Activated CD8-positive, alpha-beta memory T cell treated with anti-CD3 and anti-CD28 coated beads for 1 hour (primary cell): ENCODE measurements around the gene RNF4.
"Not testable (repeated sequence)": the region's sequence is repeated elsewhere in the genome, so short reads cannot be mapped to it uniquely, and the experiment has no call there.

Source experiments
- DNase-seq, 2 donors: peaks; one replicate each; pipeline ENCODE4 v3.0.0-alpha.2; 2020; ENCODE audit warnings: low read depth in 1 of 2; ENCODE audit errors: extremely low read depth in 1 of 2

The RNF4 gene

DNA sequence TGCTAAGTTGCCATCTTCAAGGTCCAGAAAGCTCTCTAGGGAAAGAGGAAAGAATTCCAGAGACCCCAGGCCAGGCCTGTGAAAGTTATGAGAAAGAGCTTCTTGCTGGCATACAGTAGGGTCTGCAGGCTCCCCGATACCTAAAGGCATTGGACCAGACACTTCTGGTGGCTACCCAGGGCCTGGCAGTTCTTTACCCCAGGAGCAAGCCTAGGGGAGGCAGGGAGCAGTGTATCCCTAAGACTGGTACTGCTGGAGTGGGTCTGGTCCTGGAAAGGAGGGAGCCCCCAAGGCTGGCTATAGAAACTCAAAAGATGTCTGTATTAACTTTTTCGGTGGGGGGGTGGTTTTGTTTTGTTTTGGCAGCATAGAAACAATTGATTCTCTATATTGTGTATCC lies 47.7 kb downstream of the RNF4 start:
- no peak for DNase-seq

DNA sequence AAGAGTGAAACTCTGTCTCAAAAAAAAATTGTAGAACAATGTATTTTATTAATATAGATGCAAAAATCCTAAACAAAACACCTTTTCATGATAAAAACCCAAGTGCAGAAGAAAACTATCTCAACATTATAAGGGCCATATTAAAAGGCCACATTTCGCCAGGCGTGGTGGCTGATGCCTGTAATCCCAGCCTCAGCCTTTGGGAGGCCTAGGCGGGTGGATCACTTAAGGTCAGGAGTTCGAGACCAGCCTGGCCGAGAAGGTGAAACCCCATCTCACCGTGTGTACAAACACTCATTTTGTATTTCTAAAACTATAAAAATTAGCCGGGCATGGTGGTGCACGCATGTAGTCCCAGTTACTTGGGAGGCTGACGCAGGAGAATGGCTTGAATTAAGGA lies 57.7 kb downstream of the RNF4 start:
- no peak for DNase-seq

DNA sequence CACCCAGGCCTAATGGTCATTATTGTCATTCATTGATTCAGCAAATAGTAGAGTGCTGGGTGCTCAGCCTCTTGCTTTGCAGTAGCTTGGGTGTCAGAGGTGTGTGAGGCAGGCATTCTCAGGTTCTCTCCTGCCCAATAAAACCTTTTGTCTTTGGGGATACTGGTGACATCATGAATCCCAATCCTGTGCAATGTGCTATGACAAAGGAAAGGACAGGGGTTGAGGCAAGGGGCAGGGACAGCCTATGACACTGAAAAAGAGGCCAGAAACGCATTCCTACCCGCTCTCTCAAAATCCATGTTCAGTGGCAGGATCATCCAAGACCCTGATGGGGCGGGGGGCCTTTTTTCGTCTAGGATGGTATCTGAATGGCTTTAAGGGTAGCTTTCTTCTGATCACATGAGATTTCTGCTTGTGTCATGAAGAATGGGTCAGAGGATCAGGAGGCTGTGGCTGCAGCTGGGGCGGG lies 66.0 kb downstream of the RNF4 start:
- no peak for DNase-seq

DNA sequence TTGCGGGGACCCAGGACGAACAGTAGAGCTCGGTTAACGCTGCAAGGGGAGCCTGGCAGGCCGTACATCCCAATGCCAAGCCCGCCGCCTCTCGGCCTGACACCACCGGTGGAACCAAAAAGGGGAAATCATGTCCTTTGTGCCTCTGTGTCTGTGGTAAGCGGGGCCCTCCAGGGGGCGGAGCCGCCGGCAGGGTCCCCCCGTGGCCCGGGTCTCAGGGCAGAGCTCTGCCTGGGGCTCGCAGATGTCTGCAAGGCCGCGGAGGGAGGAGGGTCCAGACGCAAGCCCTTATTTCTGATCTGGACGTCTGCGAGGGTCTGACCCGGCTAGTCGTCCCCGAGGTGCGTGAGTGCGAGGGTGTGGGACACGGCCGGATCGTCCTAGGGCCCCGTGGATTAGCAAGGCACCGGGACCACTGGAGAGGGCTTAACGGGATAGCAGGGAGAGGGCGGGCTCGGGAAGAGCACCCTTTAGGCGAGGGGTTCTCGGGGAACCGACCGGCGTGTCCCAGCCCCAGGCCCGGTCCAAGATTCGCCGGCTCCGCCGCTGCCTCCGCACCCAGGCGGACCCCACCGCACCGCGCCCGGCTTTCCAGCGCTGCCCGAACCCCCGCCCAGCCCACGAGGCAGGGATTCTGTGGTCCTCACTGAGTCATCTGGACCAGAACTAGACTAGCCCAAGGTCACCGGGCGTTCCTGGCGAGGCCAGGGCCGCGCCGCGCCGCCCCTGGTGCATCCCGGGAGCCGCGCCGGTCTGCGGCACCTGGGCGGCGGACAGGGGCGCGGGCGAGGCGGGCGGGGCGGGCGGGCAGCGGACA lies 66.7 kb downstream of the RNF4 start:
- peak in 1 of 2 donors; percentile 32 for DNase-seq

DNA sequence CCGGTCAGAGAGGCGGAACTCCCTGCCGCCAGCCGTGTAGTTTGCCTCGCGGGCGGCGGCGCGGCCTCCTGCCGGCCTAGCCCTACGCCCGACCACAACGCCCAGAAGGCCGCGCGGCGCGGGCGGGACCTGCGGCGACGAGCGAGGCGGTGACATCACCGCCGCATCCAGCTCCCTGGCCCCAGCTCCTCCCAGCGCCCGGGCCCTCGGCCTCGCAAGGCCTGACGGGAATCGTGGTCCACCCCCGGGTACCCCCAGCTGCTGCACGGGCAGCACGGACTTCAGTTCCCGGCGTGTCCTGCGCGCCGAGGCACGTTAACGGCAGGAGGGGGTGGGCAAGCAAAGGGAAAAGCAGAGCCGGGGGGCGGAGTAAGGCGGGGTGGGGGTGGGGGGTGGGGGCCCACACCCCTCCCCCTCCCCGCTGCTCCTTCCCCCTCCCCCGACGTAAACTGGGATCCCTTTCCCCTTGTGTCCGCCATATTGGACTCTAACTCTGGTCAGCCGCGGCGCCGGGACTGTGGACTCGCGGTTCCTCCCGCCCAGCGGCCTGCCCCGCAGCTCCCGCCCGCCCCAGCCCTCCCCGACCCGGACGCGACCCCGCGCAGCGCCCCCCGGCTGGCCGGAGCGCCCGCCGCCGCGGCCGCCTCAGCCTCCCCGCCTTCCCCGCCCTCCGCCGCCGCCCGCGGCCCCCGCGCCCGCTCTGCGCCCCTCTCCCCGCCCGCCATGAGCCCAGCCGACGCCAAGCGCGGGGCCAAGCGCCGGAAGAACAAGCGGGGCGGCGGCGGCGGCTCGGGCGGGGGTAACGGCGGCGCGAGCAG lies 67.5 kb downstream of the RNF4 start, which contains the start of gene FAM193A:
TSS of gene FAM193A (plus strand) at position 455 of the 818 bp plus-strand sequence. CDS start at position 724, 269 bp downstream.
- DNase-seq: peak; percentile 95 to 97

DNA sequence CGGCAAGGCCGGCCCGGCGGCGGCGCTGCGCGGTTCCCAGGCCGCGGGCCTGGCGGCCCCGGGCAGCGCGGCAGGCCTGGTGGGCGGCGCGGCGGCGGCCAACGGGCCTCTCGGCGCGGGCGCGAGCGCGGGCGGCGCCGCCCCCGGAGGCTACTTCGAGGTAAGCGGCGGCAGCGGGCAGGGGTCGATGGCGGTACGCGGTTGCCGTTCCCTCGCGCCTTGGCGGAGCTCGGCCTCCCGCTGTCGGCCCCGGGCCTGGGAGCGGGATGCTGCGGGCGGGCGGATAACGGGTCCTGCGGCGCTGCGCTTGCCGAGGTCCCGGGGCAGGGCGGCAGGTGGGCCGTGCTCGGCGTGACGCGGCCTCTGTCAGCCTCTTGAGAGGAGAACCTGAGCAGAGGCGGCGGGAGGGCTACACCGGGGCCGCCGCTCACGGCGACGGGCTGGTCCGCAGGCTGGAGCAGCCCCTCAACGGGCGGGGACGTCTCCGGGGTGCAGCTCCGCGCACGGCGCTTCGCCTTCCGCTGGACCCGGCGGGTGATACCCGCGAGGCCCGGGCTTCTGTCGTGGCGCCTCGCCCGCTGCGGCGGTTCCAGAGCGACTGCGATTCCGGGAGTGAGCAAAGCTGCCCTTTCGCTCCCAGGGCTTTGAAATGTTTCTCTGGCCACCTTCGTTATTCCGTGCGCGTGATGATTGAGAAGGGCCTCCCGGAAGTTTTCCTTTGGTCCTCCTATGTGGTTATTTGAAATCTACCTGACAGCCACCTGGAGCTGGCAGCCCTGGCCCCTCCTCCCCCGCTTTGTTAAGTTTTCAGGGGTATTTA lies 68.3 kb downstream of the RNF4 start:
- peak in 1 of 2 donors; percentile 34 for DNase-seq

DNA sequence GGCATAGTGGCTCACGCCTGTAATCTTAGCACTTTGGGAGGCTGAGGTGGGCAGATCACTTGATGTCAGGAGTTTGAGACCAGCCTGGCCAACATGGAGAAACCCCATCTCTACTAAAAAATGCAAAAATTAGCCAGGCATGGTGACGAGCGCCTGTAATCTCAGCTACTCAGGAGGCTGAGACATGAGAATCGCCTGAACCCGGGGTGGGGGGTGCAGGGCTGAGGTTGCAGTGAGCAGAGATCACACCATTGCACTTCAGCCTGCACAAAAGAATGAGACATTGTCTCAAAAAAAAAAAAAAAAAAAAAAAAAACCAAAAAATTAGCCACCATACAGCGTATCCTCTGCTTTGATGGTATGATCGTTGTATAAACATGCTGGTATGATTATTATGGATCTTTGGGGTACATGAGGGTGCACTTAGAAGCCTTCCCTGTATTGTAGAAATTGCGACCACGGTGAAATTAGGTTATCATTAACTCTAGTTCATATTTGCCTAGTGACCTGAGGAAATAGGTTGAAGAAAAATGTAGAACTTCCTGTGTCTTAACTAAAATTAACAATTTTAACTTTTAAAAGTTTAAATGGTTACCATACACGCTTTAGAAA lies 74.8 kb downstream of the RNF4 start:
- not testable (repeated sequence) for DNase-seq

DNA sequence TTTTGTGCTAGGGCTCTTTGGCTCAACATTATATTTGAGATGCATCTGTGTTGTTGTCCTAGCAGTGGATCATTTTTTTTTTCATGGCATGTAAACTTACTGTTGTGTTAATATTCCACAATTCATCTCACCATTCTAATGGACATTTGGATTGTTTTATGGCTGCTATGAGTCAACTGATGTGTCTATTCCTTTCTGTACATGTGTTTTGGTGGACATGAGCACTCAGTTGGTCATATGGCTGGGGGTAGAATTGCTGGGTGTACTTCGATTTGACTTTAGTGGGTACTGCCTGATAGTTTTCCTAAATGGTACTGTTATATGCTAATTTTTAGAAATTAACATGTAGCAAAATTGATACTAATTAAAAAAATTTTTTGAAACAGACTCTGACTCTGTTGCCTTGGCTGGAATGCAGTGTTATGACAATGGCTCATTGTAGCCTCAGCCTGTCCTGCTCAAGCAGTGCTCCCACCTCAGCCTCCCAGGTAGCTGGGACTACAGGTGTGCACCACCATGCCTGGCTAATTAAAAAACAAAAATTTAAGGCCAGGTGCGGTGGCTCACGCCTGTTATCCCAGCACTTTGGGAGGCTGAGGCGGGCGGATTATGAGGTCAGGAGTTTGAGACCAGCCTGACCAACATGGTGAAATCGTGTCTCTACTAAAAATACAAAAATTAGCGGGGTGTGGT lies 76.6 kb downstream of the RNF4 start:
- no peak for DNase-seq

DNA sequence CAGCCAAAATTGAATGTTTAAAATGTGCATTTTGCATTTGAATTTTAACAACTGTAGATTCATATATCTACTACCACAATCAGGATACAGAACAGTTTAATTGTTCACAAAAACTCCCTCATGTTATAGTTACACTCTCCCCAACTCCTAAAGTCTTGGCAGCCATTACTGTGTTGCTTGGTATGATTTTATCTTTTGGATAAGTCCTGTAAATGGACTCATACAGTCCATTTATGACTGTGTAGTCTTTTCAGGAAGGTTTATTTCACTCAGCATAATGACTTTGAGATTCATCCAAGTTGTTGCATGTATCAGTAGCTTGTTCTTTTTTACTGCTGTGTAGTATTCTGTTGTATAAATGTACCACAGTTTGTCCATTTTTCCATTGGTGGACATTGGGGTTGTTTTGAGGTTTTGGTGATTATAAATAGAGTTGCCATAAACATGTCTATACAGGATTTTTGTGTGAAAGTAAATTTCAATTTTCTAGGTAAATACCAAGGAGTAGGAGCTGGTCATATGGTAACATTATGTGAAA lies 77.4 kb downstream of the RNF4 start:
- no peak for DNase-seq

DNA sequence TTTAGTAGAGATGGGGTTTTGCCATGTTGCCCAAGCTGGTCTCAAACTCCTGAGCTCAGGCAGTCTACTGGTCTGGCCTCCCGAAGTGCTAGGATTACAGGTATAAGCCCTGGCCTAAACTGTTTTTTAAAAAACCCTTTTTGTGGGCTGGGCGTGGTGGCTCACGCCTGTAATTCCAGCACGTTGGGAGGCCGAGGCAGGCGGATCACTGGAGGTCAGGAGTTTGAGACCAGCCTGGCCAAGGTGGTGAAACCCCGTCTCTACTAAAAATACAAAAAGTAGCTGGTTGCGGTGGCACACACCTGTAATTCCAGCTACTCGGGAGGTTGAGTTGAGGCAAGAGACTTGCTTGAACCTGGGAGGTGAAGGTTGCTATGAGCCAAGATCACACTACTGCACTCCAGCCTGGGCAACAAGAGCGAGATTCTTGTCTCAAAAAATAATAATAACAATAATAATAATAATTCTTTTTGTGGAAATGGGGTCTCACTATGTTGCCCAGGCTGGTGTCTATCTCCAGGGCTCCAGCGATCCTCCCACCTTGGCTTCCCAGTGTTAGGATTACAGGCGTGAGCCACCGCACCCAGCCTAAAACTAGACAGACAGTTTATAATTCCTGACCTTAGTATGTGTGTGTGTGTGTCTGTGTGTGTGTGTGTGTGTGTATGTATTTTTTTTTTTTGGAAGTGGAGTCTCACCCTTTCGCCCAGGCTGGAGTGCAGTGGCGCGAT lies 78.2 kb downstream of the RNF4 start:
- not testable (repeated sequence) for DNase-seq

DNA sequence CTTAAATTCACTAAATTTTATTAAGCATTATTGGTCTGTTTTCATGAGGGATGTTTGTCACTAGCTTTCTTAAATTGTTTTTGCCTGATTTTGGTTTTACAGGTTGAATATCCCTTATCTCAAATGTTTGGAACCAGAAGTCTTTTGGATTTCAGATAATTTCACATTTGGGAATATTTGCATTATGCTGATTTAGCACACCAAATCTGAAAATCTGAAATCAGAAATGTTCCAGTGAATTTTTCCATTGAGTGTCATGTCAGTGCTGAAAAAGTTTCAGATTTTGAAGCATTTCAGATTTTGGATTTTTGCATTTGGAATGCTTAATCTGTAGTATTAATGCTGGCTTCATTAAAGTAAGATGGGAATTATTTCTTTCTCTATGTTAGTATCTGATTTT lies 82.2 kb downstream of the RNF4 start:
- no peak for DNase-seq

DNA sequence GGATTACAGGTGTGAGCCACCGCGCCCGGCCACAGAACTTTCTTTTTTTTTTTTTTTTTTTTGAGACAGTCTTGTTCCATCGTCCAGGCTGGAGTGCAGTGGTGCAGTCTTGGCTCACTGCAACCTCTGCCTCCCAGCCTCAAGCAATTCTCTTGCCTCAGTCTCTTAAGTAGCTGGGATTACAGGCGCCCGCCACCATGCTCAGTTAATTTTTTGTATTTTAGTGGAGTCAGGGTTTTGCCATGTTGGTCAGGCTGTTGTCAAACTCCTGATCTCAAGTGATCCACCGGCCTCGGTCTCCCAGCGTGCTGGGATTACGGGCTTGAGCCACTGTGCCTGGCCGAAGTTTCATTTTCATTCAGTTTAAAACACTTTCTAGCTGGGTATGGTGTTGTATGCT lies 83.9 kb downstream of the RNF4 start:
- DNase-seq: no peak

DNA sequence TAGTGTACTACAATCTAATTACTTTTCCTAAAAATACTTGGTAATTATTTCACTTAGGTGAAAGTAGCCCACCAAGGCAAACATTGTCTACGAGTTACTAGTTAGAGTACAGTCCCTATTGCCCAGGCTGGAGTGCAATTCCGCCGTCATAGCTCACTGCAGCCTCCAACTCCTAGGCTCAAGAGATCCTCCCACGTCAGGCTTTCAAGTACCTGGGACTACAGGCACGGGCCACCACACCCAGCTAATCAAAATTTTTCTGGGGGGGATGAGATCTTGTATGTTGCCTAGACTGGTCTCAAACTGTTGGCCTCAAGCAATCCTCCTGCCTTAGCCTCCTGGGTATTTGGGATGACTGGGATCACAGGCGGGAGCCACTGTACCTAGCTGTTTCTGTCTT lies 89.4 kb downstream of the RNF4 start:
- DNase-seq: no peak

DNA sequence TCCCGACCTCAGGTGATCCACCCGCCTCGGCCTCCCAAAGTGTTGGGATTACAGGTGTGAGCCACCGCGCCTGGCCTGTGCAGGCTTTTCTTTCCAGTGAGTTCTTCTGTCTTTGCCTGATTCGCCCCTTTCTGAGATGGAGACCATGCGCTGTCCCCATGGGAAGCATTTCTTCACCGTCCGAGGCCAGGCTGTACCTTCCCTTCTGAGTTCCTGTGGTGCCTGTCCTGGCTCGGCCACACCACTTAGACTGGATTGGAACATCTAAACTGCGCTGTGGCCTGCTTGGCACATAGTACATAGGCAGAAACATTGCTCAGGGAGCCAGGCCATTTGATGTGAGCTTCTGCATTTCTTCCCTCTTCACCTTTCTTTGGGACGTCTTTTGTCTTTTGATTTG lies 91.3 kb downstream of the RNF4 start:
- no peak for DNase-seq
